Stimulated activated CD4-positive, alpha-beta T cell treated with anti-CD3 and anti-CD28 coated beads, Interleukin-1b, Interleukin-23, amount 100 ng/mL, for 48 hours (primary cell): ENCODE data around the gene MKLN1.

Experiments
- DNase-seq: peaks from one replicate; pipeline ENCODE4 v3.0.0-alpha.2; 2020

Gene MKLN1

GRCh38 chr7:131355917-131356777, 28.5 kb downstream of the MKLN1 start:
- no peak for DNase-seq

GRCh38 chr7:131357282-131357880, 29.7 kb downstream of the MKLN1 start:
- no peak for DNase-seq

GRCh38 chr7:131358636-131359035, 31.0 kb downstream of the MKLN1 start:
- no peak for DNase-seq

GRCh38 chr7:131359136-131359776, 31.6 kb downstream of the MKLN1 start:
- DNase-seq: no peak

- no peak for DNase-seq
These were observed 36.0 kb downstream of the MKLN1 start for GRCh38 chr7:131363719-131364118.

- no peak for DNase-seq
These were observed 37.2 kb downstream of the MKLN1 start for GRCh38 chr7:131364767-131365344.

GRCh38 chr7:131365838-131366237, 38.2 kb downstream of the MKLN1 start:
- DNase-seq: no peak

- DNase-seq: no peak
These were observed 41.7 kb downstream of the MKLN1 start for GRCh38 chr7:131369354-131369753.

GRCh38 chr7:131370523-131370968, 42.9 kb downstream of the MKLN1 start:
- no peak for DNase-seq

GRCh38 chr7:131371411-131371810, 43.7 kb downstream of the MKLN1 start:
- DNase-seq: no peak

- DNase-seq: no peak
These were observed 44.9 kb downstream of the MKLN1 start for GRCh38 chr7:131372554-131372953.

- DNase-seq: no peak
These were observed 47.1 kb downstream of the MKLN1 start for GRCh38 chr7:131374821-131375220.

- DNase-seq: no peak
These were observed 53.6 kb downstream of the MKLN1 start for GRCh38 chr7:131381069-131381838.

GRCh38 chr7:131383417-131384285, 56.0 kb downstream of the MKLN1 start:
- no peak for DNase-seq

- DNase-seq: no peak
These were observed 56.6 kb downstream of the MKLN1 start for GRCh38 chr7:131384286-131384635.

- DNase-seq: no peak
These were observed 57.4 kb downstream of the MKLN1 start for GRCh38 chr7:131385039-131385605.

GRCh38 chr7:131388126-131388525, 60.5 kb downstream of the MKLN1 start:
- DNase-seq: no peak

- no peak for DNase-seq
These were observed 62.6 kb downstream of the MKLN1 start for GRCh38 chr7:131390275-131390674.

- no peak for DNase-seq
These were observed 63.5 kb downstream of the MKLN1 start for GRCh38 chr7:131391145-131391544.

- DNase-seq: no peak
These were observed 73.1 kb downstream of the MKLN1 start for GRCh38 chr7:131400681-131401176.

- DNase-seq: no peak
These were observed 73.5 kb downstream of the MKLN1 start for GRCh38 chr7:131401194-131401593.
